ENCODE data around the gene CCNI.
"Not testable (repeated sequence)": the region's sequence is repeated elsewhere in the genome, so short reads cannot be mapped to it uniquely, and the experiment has no call there.

The CCNI gene, protein sequence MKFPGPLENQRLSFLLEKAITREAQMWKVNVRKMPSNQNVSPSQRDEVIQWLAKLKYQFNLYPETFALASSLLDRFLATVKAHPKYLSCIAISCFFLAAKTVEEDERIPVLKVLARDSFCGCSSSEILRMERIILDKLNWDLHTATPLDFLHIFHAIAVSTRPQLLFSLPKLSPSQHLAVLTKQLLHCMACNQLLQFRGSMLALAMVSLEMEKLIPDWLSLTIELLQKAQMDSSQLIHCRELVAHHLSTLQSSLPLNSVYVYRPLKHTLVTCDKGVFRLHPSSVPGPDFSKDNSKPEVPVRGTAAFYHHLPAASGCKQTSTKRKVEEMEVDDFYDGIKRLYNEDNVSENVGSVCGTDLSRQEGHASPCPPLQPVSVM

DNA sequence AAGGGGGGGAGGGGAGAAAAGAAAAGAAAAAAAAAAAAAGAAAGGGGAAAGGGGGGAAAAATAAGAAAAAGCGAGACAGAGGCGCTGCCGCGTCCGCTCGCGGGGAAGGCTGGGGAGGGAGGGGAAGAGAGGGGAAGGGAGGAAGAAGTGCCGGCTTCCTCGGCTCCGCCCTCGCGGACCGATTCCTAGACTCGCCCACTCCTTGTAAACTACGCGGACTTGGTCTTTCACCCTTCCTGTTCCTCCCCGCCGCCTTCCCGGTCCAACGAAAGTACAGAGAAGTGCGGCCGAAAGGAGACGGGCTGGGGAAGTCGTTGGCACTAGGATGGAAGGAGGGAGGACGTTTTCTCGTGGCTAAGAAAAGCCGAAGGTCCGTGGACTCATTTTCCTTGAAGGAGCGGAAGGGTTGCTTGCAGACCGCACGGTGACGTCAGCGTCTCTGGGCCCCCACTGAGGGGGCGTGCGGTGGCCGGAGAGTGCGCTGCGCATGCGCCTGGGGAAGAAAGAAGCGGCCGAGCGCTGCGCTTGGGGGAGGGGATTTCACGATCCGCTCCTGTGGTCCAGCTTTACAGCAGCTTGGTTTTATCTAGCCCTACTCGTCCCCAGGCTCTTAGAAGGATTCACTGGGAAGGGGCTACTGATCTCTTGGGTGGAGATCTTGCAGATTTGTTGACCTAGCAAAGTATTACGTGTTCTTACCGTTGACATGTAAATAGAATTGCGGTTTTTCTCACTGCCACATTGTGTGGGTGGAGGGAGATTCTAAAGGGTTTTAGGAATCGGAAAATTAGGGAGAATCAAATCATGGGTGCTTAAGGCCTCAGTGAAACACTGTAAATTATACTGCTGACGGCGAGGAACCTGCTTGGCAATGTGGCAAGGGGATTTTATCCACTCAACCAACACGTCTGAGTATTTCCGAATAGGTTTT, at the start of gene CCNI:
Gene CCNI, minus strand, starts transcription at position 121 of the 931 bp plus-strand sequence. CDS start 9,627 bp downstream, outside the sequence.
- peak; percentile 95 for DNase-seq

DNA sequence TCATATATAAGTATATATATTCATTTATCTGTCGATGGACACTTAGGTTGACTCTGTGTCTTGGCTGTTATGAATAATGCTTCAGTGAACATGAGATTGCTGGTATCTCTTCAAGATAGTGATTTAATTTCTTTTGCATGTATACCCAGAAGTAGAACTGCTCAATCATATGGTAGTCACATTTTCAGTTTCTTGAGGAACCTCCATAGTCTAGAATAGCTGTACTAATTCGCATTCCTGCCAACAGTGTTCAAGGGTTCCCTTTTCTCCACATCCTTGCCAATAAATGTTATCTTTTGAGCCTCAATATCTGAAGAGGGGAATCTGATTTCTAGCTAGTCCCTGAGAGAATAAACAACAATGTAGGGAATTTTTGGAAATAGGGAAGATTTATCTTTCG, 48.8 kb upstream of the CCNI start:
- no peak for DNase-seq

DNA sequence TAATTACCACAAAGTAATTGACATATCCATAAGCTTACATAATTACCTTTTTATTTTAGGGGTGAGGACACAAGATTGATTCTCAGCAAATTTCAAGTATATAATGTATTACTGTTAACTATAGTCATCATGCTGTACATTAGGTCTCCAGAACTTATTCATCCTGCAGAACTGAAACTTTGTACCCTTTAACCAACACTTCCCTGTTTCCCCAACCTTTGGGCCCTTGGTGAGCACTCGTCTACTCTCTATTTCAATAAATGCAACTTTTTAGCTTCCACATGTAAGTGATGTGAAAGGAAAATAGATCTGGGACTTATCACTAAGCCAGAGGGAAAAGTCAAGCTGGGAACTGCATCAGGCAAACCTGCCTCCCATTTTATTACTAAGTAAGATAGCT, 47.6 kb upstream of the CCNI start:
- no peak for DNase-seq

DNA sequence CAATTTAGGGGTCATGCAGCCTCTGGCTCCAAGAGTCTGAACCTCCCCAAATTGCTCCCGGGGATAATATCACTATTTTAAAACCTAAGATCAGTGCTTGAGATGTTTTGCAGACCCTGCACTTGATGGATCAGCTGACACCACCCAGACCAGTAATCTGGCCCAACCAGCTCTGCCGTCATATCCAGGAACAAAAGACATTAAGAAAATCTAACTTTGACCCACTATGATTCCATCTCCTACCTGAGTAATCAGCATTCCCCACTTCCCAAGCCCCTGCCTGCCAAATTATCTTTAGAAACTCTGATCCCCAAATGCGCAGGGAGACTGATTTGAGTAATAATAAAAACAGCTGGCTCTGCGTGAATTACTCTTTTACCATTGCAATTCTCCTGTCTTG, 46.9 kb upstream of the CCNI start:
- no peak for DNase-seq

DNA sequence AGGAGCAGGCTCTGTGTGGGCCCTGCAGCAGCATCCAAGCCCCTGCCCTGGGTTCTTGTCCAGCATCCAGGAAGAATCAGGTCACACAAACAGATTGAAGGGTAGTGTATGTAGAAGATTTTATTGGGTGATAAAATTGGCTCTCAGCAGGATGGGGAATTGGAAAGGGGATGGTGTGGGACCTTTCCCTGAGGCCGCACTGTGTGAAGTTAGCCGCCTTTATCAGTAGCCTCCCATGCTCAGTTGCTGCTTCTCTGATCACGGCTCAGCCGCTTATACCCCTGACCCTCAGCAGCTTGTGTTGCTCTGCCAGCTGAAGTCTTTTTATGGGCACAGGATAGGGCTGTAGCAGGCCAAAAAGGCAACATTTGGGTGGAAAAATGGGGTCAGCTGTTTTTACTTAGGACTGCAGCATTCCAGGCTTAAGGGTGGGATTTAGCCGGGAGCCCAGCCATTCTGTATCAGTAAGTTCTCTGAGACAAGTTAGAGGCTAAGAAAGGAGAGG, 46.0 kb upstream of the CCNI start:
- no peak for DNase-seq

DNA sequence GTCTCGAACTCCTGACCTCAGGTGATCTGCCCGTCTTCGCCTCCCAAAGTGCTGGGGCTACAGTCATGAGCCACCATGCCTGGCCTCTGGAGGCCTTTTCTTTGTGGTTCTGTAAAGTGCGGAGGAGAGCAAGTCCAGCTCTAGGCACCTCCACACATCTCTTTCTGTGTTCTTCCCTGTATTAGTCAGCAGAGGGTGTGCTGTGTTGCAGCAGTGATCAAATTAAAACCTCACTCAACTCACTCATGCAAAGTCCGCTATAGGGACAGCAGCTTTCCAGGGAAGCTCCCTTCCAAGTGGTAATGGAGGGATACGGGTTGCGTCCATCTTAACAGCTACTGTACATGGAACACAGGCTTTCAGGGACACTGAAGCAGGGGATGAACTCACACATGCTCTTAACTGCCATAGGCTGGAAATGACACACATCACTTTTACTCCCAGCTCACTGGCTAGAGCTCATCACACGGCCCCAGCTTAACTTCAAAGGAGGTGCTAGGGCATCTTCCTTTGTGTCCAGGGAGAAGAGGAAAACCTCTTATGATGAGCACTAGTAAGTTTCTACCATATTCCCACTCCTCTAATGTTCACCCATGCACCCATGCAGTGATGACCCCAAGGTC, 45.2 kb upstream of the CCNI start:
- DNase-seq = no peak

DNA sequence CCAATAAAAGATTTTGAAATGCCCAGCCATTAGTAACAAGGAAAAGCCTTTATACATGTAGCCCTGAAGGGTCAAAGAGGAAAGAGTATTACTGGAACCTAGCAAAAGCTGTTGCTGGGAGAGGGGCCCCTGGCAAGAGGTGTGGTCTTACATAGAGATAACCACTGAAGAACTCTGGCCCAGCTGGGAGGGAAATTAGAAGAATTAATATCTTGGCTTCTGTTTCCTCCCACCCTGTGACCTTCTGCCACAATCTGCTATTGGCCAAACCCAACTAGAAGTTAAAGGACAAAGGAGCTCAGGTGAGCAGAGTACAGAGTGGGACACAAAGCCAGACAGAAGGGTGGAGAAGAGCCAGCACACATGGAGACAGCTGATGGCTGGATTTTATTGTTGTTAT, 41.9 kb upstream of the CCNI start:
- no peak for DNase-seq

DNA sequence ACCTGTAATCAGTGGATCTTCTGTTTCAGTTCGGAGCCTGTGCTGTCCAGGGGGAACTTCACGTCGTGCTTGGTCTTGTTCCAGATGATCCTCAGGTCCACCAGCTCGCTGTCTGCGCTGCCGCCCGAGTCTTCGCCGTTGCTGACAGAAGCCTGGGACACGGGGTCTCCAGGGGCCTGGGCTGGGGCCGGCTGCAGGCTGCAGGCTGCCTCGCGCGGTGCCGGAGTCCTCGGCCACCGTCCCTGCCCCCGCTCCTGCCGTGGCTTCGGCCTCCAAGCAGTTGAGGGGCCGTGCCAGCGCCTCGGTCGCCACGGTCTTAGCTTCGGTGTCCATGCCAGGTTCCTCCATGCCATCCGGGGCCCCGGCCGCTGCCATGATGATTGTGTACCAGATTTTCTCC, 37.3 kb upstream of the CCNI start:
- no peak for DNase-seq

DNA sequence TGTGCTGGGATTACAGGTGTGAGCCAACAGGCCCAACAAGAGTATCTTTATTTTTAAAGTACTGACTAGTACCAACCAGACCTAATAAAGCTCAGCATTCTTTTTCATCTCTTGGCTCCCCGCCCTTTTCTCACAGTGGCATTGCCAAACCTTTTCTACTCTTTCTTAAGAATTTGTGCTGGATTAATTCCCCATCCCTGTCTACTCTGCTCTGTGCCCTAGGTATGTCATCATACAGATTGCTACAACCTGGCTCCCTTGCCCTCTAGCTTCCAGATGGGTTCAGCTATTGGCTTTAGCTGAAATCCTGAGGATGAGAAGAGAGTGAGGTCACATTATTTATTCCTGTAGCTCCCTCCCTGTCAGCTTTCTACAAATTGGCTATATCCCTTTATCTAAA, 34.9 kb upstream of the CCNI start:
- DNase-seq = no peak

DNA sequence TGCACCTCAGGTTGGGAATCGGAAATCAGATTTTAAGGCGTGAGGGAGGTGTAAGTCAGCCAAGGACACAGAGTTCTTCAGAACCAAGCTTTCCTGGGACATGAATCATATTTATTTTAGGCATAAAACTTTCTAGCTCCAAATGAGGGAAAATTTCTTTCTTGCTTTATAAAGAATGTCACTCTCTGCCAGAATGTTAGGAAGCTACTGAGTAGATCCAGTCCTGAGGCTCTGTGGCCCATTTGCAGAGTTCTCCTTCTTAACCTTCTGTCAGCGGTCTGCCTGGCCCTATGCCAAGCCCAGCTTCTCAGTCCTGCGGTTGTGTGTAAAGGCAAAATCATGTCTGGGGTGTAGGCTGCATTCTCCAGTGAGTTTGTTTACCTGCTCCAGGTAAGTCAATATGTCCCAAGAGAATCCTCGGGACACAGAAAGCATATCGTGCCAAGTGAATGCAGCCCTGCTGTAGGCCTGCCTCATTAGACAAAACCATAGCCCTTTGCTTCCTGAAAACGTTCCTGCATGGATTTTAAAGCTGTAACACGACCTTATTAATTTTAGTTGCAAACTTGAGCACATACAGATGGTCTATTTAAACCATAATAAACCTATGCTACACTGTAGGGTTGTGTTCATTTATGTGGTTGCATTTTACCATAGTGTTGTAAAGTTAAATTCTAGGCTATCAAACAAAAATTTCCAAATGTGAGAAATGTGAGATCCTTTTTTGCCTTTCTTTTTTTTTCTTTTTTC, 29.2 kb upstream of the CCNI start:
- no peak for DNase-seq

DNA sequence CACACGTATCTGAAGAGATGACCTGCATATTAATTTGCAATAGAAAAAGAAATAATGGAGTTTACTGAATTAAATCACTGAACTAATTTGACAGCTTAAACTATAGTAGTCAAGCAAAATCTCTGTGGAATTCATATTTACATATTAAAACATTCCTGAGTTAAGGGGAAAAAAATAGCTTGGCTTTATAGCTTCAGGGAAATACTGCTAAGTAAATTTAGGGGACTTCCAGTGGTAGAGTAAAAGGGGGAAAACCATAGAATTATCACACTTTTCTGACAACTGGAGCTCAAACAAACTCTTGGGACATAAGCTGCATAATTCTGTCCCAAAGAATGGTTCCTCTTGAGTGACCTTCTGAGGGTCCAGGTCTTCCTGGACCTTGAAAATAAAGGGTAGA, 28.6 kb upstream of the CCNI start:
- DNase-seq = no peak

DNA sequence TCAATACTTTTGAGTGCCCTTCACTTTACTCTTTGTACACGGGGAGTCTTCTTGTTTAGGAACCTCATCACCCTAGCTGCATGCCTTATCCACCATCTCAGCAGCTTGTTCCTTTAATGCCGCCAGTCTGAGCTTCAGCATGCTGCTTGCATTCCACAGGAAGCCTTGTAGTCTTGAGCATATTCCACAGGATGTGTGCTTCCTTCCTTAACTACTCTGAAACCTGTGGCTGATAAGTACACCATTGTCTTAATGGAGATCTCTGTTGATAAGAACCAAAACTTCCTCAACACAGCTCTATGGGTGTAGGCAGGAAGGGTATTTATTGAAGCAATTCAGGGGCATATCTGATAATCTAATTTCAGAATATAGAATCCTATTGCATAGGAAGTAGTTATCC, 24.4 kb upstream of the CCNI start:
- no peak for DNase-seq

DNA sequence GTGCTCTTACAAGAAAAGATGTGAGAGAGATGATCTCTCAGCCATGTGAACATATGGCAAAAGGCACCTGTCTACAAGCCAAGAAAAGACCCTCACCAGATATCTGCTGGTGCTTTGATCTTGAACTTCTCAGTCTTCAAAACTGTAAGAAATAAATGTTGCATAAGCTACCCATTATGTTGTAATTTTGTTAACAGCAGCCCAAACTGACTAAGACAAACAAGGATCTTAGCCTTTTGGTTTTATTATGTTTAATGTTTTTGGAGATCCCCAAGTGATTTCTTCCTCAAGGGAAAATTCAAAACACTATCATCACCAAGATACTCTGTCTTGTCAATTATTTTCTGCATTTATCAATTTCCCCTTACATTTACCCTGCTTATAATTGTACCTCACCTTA, 21.8 kb upstream of the CCNI start:
- DNase-seq = no peak

DNA sequence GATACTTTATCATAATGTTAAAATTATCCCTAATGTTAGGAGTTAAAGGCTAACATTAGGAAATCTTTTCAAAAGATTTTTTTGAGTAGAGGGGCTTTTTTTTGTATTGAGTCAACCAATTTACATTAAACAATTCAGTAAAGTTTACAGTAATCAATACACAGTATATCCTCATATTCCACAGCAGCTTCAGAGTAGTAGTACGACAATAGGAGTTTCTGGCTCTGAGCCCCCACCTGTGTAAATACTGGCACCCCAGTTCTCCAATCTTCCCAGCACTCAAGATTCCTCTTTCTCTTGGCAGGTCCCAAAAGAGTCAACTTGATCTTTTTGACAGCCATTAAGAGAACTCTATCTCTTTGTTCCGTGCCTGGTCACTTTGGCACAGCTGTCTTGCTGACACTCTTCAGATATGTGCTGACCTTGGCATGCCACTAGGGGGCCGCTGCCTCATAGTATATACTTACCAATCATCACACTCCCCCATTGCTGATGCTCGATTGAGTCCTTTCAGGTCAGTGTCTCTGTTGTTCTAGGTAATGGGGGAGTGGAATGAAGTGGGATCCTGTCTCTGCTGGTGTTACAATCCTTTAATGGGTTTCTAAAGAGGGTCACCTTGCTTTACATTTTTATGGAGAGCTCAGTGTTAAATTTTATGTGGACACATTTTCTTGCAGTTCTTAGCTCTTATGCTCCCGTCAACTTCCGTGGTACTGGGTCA, 19.5 kb upstream of the CCNI start:
- DNase-seq = peak; percentile 73

DNA sequence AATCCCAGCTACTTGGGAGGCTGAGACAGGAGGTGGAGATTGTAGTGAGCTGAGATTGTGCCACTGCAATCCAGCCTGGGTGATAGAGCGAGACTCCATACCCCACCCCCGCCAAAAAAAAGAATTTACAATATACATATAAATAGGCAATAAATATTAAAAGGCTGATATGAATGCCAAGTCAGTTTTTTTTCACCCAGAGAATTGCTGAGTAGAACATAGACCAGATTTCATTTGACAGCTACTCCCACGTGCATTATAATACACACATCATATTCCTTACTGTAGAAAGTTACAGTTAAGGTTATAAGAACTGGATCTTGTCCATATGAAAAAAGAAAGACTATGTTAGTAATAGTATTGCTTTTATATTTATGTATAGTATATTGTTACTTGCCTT, 18.7 kb upstream of the CCNI start:
- no peak for DNase-seq

DNA sequence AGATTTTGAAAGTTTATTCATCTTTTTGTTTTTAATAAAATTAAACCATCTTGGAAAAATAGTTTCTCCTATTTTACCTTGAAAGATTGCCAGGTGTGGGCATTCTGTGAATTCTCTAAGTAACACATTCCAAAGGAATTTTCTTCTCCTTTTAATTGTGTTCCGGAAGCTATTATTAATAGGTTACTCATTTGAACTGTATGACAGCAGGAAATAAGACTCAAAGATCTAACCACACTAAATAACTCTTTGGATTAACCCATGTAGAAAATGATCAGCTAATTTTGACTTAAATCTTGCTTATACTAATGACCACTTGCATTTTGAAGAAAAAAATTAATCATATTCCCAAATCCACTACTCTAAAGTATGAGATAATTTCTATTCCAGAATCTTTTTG, 17.6 kb upstream of the CCNI start:
- no peak for DNase-seq

DNA sequence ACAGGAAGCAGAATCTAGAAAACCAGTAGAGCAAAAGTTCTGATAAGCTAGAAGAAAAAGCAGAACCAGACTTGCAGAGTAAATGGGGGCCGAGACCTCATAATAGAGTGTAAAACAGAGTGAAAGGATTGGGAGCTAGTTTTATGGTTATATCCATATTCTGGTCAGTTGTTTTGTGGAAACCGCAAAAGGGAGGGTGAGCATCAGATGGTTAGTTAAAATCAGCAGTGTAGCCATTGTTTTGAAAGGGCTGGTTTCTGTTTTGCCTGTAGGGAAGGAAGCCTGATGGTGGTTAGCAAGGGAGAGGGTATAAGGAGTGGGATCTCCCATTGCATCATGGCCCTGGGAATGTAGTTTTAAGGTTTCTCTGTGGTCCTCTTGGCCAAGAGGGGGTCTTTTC, 17.2 kb upstream of the CCNI start:
- DNase-seq = no peak

DNA sequence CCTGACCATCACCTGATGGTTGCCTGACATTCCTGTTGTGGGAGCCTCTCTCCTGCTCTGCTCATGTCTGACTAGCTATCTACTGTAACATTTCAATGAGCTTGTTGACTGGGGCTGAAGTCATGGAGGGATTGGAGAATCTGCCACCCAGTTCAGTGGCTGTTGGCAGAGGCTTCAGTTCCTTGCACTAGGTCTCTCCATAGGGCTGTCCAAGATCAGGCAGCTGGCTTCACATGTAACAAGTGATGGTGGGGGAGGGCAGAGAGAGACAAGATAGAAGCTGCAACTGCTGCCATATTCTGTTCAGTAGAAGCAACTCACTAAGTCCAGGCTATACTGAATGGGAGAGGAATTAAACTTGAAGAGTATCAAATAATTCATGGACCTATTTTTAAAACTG, 14.1 kb upstream of the CCNI start:
- DNase-seq = no peak

DNA sequence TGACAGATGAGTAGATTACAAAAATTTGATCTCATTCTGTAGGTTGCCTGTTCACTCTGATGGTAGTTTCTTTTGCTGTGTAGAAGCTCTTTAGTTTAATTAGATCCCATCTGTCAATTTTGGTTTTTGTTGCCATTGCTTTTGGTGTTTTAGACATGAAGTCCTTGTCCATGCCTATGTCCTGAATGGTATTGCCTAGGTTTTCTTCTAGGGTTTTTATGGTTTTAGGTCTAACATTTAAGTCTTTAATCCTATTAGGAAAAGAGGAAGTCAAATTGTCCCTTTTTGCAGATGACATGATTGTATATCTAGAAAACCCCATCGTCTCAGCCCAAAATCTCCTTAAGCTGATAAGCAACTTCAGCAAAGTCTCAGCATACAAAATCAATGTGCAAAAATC, 11.2 kb upstream of the CCNI start:
- DNase-seq = not testable (repeated sequence)

DNA sequence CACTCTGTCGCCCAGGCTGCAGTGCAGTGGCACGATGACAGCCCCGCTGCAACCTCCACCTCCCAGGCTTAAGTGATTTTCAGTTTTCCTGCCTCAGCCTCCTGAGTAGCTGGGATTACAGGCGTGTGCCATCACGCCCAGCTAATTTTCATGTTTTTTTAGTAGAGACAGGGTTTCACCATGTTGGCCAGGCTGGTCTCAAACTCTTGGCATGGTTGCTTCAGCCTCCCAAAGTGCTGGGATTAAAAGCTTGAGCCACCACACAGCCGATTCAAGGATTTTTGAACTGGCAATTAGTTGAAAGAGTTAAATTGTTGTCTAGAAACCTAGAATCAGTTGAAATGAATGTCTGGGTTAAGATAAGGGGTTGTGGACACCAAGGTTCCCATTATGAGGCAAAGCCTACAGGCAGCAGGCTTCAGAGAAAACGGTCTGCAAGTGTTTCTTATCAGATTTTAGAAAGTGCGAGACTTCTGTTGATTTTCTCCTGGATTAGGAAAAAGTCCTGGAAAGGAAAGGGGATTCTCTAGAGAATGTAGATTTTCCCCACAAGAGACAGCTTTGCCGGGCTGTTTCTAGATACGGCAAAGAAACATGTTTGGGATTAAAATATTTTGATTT, 8.3 kb upstream of the CCNI start:
- DNase-seq = no peak

DNA sequence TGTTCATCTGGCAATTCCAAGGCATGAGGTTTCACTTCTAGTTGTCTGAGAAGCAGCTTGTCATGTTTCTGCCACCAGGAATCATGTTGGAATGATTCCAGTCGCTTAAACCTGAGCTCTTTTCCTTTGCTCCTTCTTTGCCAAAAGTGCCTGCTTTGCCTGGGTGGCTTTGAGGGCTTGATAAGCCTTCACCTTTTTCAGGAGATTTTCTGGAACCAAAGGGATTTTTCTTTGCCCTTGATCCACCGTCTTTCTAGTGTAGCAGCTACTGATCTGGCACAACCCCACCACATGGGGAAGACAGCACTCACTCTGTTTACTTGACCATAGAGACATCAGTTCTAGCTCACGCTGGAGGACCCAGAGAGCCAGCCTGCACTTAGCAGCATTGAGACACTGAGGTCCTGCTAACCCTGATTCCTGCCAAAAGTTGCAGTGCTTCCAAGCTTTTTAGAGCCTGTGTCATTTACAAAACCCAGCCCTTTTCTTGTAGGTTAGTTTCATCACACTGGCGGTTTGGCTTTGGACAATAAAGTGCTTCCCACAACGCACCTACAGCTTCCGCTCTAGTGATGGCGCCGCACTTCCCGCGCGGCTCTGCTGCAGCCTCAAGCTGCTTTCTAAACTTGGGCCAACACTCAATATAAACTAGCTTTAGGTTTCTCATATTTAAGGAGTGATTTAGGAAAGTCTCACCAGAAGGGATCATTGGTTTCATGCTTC, 7.3 kb upstream of the CCNI start:
- DNase-seq = no peak

All from SHP77 treated with DMSO at 0.1 percent for 48 hours (cell line).